DMS53 treated with DMSO at 0.1 percent for 48 hours (cell line): ENCODE measurements around the gene TAS2R42.

Source experiments
- DNase-seq: peaks from one replicate; lab custom pipeline; 2025; ENCODE audit not compliant: unreplicated experiment; lab: John Stamatoyannopoulos, UW

Gene TAS2R42

GRCh38 chr12:11186837-11187236, at the start of gene TAS2R42:
Gene TAS2R42, minus strand, starts transcription at chr12:11186937. Its CDS starts 0 bp downstream, at chr12:11186937.
- no peak for DNase-seq

- no peak for DNase-seq
Observed at GRCh38 chr12:11233532-11233931, 46.8 kb upstream of the TAS2R42 start.

- DNase-seq: peak; percentile 85
Observed at GRCh38 chr12:11228296-11228879, 41.7 kb upstream of the TAS2R42 start.

DNA sequence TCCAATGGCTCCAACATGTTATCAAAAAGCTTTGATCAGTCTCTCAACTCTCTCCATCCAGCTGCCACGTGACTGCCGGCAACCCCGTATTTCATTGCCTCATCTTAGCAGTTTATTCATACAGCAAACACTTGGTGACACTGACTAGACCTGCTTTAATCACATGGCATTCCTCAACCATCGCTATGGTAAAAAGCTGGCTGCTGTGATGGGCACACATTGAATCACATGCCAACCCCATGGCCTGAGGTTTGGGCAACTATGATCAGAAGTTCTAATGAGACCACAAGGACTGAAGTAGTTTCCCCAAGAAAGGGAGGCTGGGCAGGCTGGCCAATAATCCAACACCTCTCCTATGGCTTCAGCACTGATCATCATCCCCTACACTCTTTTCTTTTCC, 40.6 kb upstream of the TAS2R42 start:
- no peak for DNase-seq

GRCh38 chr12:11209113-11209512, 22.4 kb upstream of the TAS2R42 start:
- DNase-seq: no peak

- DNase-seq: no peak
Observed at GRCh38 chr12:11204173-11204572, 17.4 kb upstream of the TAS2R42 start.

DNA sequence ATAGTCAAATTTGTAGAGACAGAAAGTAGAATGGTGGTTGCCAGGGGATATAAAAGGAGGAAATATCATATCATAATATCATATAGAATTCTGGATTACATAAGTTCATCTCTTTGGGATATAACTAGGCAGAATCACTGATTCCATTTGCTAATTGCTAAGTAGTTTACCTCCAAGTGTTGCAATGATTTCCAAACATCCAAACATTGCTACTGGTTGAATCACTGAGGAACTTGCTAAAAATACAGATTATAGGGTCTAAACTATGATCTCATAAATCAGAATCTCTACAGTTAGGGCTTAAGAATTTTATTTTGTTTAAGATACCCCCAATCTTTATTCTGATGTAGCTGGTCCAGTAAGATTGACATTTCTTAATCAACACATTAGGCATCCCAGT, 16.1 kb upstream of the TAS2R42 start:
- no peak for DNase-seq

DNA sequence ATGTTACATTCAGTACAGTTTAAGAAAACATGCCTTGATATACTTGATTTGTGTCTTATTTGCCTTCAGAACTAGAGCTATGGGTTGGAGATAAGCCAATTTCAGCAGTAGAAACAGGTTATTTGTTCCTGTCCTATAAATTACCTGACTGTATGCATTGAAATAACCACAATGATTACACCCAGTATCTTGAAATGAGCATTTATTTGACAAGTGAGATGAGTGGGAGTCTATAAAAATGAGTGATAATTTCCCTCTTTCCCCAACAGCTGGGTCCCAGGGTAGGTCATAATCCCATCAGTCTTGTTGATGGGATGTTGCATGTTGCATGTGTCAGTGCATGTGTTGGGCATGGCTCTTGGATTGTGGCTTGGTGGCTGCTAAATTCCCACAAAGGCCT, 3.7 kb downstream of the TAS2R42 start:
- no peak for DNase-seq

GRCh38 chr12:11182529-11182928, 4.2 kb downstream of the TAS2R42 start:
- DNase-seq: no peak

GRCh38 chr12:11178250-11178649, 8.5 kb downstream of the TAS2R42 start:
- DNase-seq: no peak

DNA sequence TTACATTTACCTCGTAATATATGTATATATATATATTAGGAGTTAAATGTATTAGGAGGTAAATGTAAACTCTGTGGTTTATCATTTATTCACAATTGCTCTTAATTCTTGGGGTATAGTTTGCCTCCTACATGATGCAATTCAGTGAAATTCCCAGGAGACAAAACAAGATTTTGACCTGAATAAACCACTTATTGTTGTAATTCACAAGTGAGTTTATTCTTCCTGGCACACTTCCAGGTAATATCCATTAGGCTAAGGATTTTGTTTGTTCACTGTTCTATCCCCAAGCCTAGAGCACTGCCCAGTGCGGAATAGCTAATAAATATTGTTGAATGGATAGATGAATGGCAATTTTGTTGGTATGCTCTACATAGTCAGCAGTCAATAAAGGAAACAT, 12.7 kb downstream of the TAS2R42 start:
- DNase-seq: peak; percentile 13

GRCh38 chr12:11171969-11172675, 14.6 kb downstream of the TAS2R42 start:
- peak; percentile 52 for DNase-seq

DNA sequence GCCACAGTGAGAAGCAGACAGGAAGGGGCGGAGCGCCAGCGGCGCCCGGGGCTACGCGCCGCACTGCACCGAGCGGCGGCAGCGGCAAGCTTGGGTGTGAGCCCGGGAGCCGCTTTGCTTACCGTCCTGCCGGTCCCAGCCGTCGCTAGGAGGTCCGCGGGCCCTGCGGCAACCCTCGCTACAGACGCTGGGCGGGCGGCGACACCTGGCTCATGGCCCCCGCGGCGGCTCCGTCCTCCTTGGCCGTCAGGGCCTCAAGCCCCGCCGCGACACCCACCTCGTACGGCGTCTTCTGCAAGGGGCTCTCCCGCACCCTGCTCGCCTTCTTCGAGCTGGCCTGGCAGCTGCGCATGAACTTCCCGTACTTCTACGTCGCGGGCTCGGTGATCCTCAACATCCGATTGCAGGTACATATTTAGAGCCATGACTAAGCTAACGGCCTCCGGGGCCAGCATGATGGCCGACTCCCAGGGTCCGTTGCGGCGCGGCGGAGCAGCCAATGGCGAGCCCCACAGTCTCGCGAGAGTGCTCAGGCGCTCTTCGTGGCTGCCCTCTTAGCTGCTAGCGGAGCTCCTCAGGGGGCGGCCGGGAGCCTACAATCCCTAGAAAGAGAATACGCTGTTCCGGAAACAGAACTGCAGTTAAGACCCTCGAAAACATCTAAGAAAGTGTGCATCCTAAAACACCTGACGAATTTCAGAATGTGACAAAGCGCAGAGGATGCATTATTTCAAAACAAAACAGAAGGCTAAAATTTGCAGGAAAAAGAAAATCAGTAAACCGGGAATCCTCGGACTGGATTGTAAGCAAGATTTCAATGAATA, 15.4 kb downstream of the TAS2R42 start, which contains the start of gene SMIM10L1:
Gene SMIM10L1, plus strand, starts transcription at position 50 of the 824 bp plus-strand sequence. Its CDS starts 163 bp downstream, at position 213.
- DNase-seq: peak; percentile 99

- DNase-seq: no peak
Observed at GRCh38 chr12:11170810-11171144, 16.0 kb downstream of the TAS2R42 start.

DNA sequence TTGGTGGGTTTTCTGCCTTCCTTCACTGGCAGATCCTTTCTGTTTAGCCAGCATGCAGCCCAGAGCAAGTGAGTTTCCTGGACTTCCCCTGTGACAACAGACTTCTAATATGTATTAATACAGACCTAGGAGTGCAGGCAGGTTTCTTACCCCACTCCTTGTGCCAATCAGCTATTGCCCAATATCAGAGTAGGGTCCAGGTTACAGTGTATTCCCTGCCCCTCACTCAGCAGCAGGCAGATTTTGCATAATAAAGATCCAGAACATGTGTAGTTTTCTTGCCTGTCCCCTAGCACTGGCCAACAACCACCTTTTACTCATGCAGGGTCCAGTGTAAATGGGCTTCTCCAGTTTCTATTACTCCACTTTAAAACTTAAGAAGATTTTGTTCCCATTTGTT, 20.4 kb downstream of the TAS2R42 start:
- DNase-seq: no peak

DNA sequence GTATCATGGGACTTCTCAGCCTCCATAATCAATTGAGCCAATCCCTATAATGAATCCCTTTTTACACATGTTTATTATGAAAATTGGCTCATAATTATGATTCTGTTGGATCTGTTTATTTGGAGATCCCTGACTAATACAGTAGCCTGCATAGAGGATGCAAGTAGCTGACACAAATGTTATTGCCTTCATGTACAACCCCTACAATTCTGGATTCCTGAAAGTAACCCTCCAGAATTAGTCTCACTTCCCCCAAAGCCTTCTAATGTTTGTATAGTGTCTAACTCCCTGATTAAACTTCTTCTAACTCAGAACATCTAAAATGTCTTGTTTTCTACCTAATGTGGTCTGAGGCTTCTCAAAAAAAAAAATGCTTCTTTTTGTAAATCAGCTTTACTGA, 22.4 kb downstream of the TAS2R42 start:
- no peak for DNase-seq

DNA sequence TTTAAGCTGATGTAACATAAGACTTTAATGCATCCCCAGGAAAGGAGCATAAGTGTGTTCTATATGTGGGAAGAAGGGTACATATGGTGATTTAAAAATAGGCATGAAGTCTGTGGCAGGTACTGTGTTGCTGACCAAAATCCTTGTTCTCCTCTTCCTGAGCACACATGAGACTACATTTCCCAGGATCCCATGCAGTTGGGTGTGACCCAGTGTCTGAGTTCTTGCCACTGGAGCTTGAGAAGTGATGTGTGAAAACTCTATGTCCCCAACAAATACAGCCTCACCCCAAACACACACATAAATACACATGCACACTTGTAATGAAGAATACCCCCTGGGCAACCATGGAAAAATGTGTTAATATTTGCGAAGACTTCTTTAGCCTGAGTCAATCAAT, 24.2 kb downstream of the TAS2R42 start:
- DNase-seq: no peak

DNA sequence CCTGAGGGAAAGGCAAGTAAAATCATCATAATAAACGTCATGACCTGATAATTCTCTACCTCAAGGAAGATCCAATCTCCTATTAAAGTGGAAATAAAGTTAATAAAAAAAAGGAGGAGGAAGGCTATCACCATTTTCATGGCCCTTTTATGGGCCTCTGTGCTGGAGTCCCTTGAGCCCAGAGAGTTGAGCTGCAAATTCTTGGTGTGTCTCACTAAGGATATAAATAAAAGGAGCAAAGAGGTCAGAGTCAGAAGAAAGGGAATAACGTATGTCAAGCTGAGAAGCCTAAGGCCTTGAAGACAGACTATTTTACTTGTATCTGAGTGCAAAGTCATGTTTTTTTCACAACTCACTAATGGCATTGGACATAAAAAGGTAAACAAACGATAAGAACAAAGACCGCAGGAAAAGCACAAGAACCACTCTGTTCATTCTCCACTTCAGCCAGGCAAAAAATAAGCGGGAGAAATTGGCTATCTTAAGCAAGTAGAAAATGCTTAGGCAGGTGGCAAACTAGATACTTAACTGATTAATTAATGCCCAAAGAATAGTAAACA, 27.8 kb downstream of the TAS2R42 start:
- no peak for DNase-seq

DNA sequence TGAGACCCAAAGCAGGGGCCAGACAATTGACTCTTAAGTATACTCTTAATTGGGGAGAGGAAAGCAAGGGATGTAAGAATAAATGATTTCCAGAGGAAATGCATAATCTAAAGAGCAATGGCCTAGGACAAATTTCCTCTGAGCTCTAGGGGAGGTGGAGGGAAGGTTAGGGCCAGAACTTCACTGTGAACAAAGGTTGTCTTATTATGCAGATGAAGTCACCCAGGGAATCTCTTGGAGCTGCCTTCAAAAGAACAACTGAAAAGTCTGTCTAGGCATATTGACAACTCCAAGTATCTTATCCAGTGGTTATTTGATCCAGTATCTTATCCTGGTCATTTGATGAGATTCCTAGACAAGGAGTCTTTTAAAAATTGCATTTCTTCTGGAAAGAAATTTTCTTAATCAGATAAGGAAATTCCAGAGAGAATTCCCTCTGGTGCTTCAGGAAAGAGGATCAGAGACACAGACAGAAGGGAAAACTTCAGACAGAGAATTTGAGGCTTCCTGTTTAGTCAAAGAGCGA, 32.3 kb downstream of the TAS2R42 start:
- DNase-seq: no peak

DNA sequence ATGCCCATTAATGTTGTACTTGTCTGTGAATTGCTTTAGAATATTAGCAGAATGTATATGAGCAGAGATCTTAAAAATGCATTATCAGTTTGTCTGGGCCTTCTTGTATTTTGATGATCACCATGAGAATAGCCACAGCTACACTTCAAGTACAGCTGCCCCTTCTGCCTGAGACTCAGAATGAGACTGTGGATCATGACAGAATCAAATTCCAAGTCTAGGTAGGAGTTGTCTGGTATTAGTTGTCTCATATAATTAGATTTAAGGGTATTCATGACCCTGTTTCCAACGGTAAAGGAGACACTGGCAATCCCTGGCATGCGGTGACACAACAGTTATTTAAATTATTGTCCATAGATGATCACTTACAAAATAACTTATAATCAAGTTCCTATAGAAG, 34.0 kb downstream of the TAS2R42 start:
- DNase-seq: no peak

DNA sequence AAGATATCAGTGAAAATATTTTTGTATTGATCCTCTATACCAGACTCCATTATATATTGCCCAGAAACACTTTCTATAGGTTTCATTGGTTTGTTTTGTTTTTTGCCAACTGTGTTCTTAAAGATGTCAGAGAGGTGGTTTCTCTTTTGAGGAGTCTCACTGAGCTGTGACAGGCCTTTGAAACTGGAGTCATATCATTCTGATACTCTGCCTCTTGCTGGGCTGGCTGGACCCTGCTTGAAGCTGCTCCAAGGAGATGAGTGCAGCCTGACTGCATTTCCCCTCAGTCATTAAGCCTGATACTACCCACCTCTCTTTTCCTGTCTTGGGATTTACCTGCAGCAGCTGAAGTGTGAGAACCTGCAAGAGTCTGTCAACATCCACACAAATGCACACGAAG, 35.9 kb downstream of the TAS2R42 start:
- no peak for DNase-seq
